HL-60 (cell line): ENCODE measurements around the gene CRIM1.

Source experiments
- DNase-seq, 2 experiments: peaks; one replicate each; pipeline ENCODE4 v3.0.0-alpha.2; 2010 to 2020; ENCODE audit warnings: low read depth in 1 of 2, low spot score in 1 of 2
- H3K27ac ChIP-seq: fragments of 250-450 bp; sonication (Bioruptor Pico); replicated peaks from 2 replicates; pipeline ENCODE4 v1.5.1; 2020; ENCODE audit warnings: mild to moderate bottlenecking, moderate library complexity
- H3K27me3 ChIP-seq: fragments of 250-450 bp; sonication (Bioruptor Pico); 2 replicates; pipeline ENCODE4 v1.5.1; 2021; ENCODE audit warnings: mild to moderate bottlenecking, moderate library complexity; ENCODE audit not compliant: insufficient read depth, poor library complexity, severe bottlenecking
- H3K4me3 ChIP-seq: replicated peaks from 2 replicates; pipeline ENCODE4 v1.5.1; 2011; ENCODE audit warnings: mild to moderate bottlenecking, control low read depth, low read length; ENCODE audit not compliant: insufficient read depth
- CTCF ChIP-seq: IDR thresholded peaks from one replicate; pipeline ENCODE4 v1.5.1; 2011; ENCODE audit warnings: low read length, control low read depth, inconsistent platforms; ENCODE audit not compliant: insufficient read depth
- GABPA ChIP-seq: IDR thresholded peaks from 2 replicates; pipeline ENCODE4 v1.6.1; 2012; ENCODE audit warnings: low read depth
- POLR2AphosphoS5 ChIP-seq: IDR thresholded peaks from 2 replicates; pipeline ENCODE4 v1.6.1; 2012; ENCODE audit warnings: low read depth
- SPI1 ChIP-seq: IDR thresholded peaks from 2 replicates; pipeline ENCODE4 v1.6.1; 2012; ENCODE audit warnings: low read depth, mild to moderate bottlenecking, borderline replicate concordance
- TF ChIP-seq, protein P1 (sequence below): IDR thresholded peaks from 2 replicates; pipeline ENCODE4 v1.6.1; 2012; ENCODE audit warnings: low read depth; ENCODE audit not compliant: insufficient replicate concordance

Gene CRIM1

DNA sequence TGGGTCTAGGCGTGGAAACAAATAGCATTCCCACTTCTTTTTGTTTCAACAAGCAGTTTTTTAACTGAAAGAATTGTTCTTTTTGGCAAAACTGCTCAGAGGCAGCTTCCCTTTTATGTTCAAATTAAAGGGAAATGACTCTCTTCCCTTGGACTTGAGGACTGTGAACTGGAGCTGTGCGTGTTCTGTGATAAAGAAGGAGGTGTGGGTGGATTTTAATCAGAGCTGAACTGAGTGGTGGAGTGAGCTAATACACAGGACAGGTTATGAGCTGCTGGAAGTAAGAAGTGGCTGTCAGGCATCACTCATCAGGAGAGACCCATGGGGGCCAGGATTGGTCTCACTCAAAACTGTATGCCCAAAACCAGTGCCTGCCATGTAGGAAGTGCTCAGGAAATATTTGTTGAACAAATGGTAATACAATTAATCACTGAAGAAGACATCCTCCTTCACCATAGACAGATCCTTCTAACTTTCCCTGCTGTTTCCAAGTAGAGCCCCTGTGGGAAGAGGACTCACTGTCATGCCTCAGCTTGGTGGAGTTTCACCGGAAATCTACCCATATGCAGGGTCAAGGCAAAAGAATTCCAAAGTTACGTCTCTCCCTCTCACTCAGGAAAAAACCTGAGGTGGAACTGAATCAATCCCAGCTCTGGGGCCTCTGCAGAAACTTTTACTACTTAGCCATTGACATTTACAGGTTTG lies 186.5 kb downstream of the CRIM1 start:
- TF ChIP-seq GABPA (no peak), SPI1 (0 out of 2 replicates have a peak, but pooled peaks have one; percentile 3)
- H3K27ac ChIP-seq = no peak overlapping the region

GRCh38 chr2:36544638-36545338 lies 189.2 kb downstream of the CRIM1 start:
- H3K4me3 ChIP-seq = no peak overlapping the region
- DNase-seq = no peak
- TF ChIP-seq, protein P1, sequence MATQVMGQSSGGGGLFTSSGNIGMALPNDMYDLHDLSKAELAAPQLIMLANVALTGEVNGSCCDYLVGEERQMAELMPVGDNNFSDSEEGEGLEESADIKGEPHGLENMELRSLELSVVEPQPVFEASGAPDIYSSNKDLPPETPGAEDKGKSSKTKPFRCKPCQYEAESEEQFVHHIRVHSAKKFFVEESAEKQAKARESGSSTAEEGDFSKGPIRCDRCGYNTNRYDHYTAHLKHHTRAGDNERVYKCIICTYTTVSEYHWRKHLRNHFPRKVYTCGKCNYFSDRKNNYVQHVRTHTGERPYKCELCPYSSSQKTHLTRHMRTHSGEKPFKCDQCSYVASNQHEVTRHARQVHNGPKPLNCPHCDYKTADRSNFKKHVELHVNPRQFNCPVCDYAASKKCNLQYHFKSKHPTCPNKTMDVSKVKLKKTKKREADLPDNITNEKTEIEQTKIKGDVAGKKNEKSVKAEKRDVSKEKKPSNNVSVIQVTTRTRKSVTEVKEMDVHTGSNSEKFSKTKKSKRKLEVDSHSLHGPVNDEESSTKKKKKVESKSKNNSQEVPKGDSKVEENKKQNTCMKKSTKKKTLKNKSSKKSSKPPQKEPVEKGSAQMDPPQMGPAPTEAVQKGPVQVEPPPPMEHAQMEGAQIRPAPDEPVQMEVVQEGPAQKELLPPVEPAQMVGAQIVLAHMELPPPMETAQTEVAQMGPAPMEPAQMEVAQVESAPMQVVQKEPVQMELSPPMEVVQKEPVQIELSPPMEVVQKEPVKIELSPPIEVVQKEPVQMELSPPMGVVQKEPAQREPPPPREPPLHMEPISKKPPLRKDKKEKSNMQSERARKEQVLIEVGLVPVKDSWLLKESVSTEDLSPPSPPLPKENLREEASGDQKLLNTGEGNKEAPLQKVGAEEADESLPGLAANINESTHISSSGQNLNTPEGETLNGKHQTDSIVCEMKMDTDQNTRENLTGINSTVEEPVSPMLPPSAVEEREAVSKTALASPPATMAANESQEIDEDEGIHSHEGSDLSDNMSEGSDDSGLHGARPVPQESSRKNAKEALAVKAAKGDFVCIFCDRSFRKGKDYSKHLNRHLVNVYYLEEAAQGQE = no peak
- TF ChIP-seq POLR2AphosphoS5 (no peak), SPI1 (no peak), CTCF (no peak), GABPA (no peak)
- H3K27ac ChIP-seq = no peak overlapping the region
- H3K27me3 ChIP-seq = no peaks in the 10 kb centered on the region

More for the DNA sequence above, 186.5 kb downstream of the CRIM1 start:
- no peak overlapping the region for H3K4me3 ChIP-seq
- DNase-seq = no peak
- H3K27me3 ChIP-seq = no peaks in the 10 kb centered on the region

DNA sequence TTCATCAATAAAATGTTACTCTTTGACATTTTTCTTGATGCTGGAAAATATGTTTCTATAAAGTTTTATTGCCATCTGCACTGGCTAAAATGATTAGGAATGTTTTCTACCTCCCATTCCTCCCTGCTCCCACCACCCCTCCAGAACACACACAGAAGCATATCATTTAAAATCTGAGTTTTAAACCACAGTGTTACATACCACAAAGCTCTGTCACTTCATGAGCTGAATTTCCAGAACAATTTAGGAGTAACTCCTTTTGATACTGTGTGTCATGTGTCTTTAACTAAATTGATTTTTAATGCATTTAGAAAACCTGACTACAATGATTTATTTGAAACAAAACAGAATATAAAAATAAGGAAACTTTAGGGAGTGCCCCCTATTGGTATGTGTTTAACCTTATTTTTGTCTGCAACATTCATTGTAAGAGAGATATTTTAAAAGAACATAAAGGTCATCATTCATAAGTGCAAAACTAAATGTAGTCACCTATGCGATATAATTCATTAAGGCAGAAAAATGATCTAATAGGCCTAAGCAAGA lies 190.4 kb downstream of the CRIM1 start:
- Histone ChIP-seq H3K27me3 (no peaks in the 10 kb centered on the region), H3K4me3 (no peak overlapping the region), H3K27ac (no peak overlapping the region)
- DNase-seq = no peak
- TF ChIP-seq POLR2AphosphoS5 = no peak
- TF ChIP-seq, protein P1 = no peak
- no peak for TF ChIP-seq SPI1
- TF ChIP-seq GABPA = no peak
- TF ChIP-seq CTCF = no peak

GRCh38 chr2:36547906-36548305 lies 192.3 kb downstream of the CRIM1 start:
- no peak overlapping the region for H3K4me3 ChIP-seq
- TF ChIP-seq, protein P1 = no peak
- TF ChIP-seq SPI1 (no peak), POLR2AphosphoS5 (no peak), GABPA (no peak), CTCF (no peak)
- H3K27me3 ChIP-seq = no peaks in the 10 kb centered on the region
- no peak overlapping the region for H3K27ac ChIP-seq
- no peak for DNase-seq
